Stomach (tissue), 9 donors: ENCODE data around the gene SGPP2. TPM values are rescaled to one million over a fixed set of nuclear protein-coding genes. Genes with fewer than 3 reads are reported as not detected.

Experiments
- DNase-seq, 2 donors: peaks; one replicate each; pipeline versions ENCODE4 v3.0.0 to v3.0.0-alpha.2; 2013 to 2019
- H3K27ac ChIP-seq, 5 donors: fragments of 200-600 bp in 4 of 5; sonication (generic) in 4 of 5; one replicate each; pipeline ENCODE4 v1.5.1; 2013 to 2019; ENCODE audit warnings: mild to moderate bottlenecking in 1 of 5, moderate library complexity in 1 of 5
- H3K27me3 ChIP-seq, 3 donors: fragments of 200-600 bp; sonication (generic); one replicate each; pipeline ENCODE4 v1.5.1; 2017 to 2019; ENCODE audit warnings: mixed run types in 1 of 3
- H3K36me3 ChIP-seq, 4 donors: fragments of 200-600 bp; sonication (generic); 1 replicate in 3 of 4; 2 replicates in 1 of 4; pipeline ENCODE4 v1.5.1; 2016 to 2019
- H3K4me1 ChIP-seq, 4 donors: fragments of 200-600 bp; sonication (generic); one replicate each; pipeline ENCODE4 v1.5.1; 2016 to 2019
- H3K4me3 ChIP-seq, 4 donors: fragments of 200-600 bp; sonication (generic) in 3 of 4; one replicate each; pipeline ENCODE4 v1.5.1; 2016 to 2019; ENCODE audit warnings: mild to moderate bottlenecking in 1 of 4
- H3K9me3 ChIP-seq, 4 donors: fragments of 200-600 bp; sonication (generic); one replicate each; pipeline ENCODE4 v1.5.1; 2016 to 2019
- EP300 ChIP-seq: sonication (generic); formaldehyde crosslinking; IDR thresholded peaks from one replicate; pipeline ENCODE4 v1.6.1; 2017; ENCODE audit warnings: antibody characterized with exemption
- POLR2A ChIP-seq, 4 donors: fragments of 450-650 bp; IDR thresholded peaks; one replicate each; pipeline ENCODE4 v1.6.1; 2016; ENCODE audit warnings: antibody characterized with exemption in 4 of 4, control low read depth in 2 of 4, mild to moderate bottlenecking in 1 of 4, moderate library complexity in 1 of 4
- POLR2AphosphoS5 ChIP-seq, 3 donors: sonication (generic); formaldehyde crosslinking; IDR thresholded peaks; one replicate each; pipeline ENCODE4 v1.6.1; 2016; ENCODE audit warnings: antibody characterized with exemption in 3 of 3
- WGBS, 5 donors: extraction: QIAGEN DNeasy Blood & Tissue Kit in 3 of 5; methylation state at CpG; one replicate each; pipeline versions ENCODE4 v1.1.5 to v1.1.7; 2013 to 2018; 5-methylcytosine and 5-hydroxymethylcytosine counted together
- intact Hi-C: fragments of 100-400 bp; cut with DNase I; formaldehyde crosslinking; loops from one replicate; pipeline ENCODE4 v1.15.1; 2023; ENCODE audit warnings: low total_unique reads
- polyA plus RNA-seq, 3 donors: library from polyadenylated mRNA; stranded (reverse); fragments of 200-250 nt; gene quantifications; one replicate each; pipeline ENCODE4 v1.2.3, GENCODE V29; 2013
- total RNA-seq, 5 donors: library from RNA; depleted of rRNA; stranded (reverse); fragments of >200 nt; gene quantifications; one replicate each; pipeline versions ENCODE4 v1.1.0 to v1.2.3, GENCODE V29; 2014 to 2016
- TF ChIP-seq, protein P1 (sequence below), 7 experiments: fragments of 450-650 bp in 4 of 7; fragments of 200-600 bp in 3 of 7; sonication (generic) in 3 of 7; IDR thresholded peaks; one replicate each; pipeline ENCODE4 v1.5.1; 2016 to 2019; ENCODE audit warnings: antibody characterized with exemption in 7 of 7, control low read depth in 2 of 7, mild to moderate bottlenecking in 1 of 7
- donor health status: healthy with polysubstance abuse.
- donor health status: Bipolar disorder and iron deficiency.
- donor health status: healthy.

SGPP2 gene
- total and polyA plus RNA-seq, 8 donors, result 1.7 to 50.4 (median 21.0) TPM

DNA sequence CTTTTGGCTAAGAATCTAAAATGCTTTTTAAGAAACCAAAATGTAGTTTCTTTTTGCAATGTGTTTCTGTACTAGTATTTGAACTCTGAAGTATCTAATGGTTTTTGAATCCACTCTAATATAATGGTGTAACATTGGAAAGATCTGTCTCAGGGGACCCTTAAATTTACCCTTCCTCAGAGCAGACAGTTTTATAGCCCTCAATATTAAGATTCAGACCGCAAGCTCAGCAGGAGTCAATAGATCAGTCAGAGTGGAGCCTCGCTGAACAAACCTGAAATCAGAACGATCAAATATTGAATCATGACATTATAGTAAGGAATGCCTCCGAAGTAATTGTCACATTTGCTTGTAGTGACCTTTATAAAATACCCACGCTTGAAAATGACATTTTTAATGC is 18.3 kb downstream of the SGPP2 start:
- Histone ChIP-seq H3K36me3 (no peaks in the 10 kb centered on the region), H3K4me1 (peaks cover 0 to 4% (median 0%) of the 10 kb centered on the region in 4 donors), H3K27ac (no peak overlapping the region), H3K27me3 (no peaks in the 10 kb centered on the region), H3K4me3 (no peak overlapping the region), H3K9me3 (no peaks in the 10 kb centered on the region)
- no peak for DNase-seq
- intact Hi-C loops, result no loop called here
- WGBS, 5 donors, result 59 to 79% (median 72%) methylated on average over 5 of the region's 5 CpGs
- TF ChIP-seq POLR2A (IDR thresholded peaks at IDR 0.05), result no peak
- TF ChIP-seq, protein P1, sequence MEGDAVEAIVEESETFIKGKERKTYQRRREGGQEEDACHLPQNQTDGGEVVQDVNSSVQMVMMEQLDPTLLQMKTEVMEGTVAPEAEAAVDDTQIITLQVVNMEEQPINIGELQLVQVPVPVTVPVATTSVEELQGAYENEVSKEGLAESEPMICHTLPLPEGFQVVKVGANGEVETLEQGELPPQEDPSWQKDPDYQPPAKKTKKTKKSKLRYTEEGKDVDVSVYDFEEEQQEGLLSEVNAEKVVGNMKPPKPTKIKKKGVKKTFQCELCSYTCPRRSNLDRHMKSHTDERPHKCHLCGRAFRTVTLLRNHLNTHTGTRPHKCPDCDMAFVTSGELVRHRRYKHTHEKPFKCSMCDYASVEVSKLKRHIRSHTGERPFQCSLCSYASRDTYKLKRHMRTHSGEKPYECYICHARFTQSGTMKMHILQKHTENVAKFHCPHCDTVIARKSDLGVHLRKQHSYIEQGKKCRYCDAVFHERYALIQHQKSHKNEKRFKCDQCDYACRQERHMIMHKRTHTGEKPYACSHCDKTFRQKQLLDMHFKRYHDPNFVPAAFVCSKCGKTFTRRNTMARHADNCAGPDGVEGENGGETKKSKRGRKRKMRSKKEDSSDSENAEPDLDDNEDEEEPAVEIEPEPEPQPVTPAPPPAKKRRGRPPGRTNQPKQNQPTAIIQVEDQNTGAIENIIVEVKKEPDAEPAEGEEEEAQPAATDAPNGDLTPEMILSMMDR (IDR thresholded peaks at IDR 0.05), result no peak

DNA sequence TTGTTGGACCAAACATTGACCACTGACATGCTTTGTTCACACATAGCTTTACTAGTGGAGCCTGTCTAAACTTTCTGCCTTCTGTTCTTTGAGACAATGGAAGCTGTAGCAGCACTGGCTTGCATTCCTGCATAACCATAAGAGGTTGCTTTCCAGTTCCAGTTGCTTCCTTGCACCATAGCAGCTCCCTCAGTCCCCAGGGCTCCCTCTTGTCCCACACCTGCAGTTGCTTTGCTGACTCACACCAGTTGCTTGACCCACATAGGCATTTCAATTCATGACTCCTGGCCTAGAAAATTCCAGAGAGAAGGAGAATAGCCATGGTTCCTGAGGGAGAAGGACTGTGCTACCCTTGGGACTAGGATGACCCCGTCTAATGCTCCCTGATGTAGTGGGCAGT is 20.9 kb downstream of the SGPP2 start:
- no peak overlapping the region for H3K27ac ChIP-seq
- no peak overlapping the region for H3K4me3 ChIP-seq
- WGBS, 5 donors, result 79 to 88% (median 86%) methylated on average over 1 of the region's 1 CpG
- DNase-seq, result no peak
- peaks cover 6 to 14% (median 11%) of the 10 kb centered on the region in 4 donors for H3K4me1 ChIP-seq
- H3K36me3 ChIP-seq, result no peaks in the 10 kb centered on the region
- intact Hi-C loops, result no loop called here
- no peaks in the 10 kb centered on the region for H3K9me3 ChIP-seq
- H3K27me3 ChIP-seq, result peaks cover 0 to under 1% (median 0%) of the 10 kb centered on the region in 3 donors
- TF ChIP-seq, protein P1 (IDR thresholded peaks at IDR 0.05), result no peak
- TF ChIP-seq EP300 (no peak), POLR2A (IDR thresholded peaks at IDR 0.05) (no peak), POLR2AphosphoS5 (IDR thresholded peaks at IDR 0.05) (no peak)

DNA sequence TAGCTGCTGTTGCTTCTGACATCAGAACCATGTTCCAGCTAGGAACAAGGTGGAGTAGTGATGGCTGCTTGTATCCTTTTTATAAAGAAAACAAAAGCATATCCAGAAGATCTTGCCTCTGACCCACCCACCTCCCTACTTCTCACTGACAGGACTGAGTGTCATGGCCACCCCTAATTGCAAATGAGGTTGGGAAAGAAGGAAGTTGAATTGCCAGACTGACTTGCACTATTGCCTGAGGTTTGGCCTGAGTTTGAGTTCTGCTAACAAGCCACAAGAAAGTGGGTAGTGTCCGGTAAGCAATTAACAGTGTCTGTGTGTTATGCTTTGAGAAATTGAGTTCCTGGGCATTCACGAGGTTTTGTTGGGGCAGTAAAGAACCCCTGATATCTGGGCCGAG is 22.8 kb downstream of the SGPP2 start:
- intact Hi-C loops, result no loop called here
- no peak overlapping the region for H3K27ac ChIP-seq

DNA sequence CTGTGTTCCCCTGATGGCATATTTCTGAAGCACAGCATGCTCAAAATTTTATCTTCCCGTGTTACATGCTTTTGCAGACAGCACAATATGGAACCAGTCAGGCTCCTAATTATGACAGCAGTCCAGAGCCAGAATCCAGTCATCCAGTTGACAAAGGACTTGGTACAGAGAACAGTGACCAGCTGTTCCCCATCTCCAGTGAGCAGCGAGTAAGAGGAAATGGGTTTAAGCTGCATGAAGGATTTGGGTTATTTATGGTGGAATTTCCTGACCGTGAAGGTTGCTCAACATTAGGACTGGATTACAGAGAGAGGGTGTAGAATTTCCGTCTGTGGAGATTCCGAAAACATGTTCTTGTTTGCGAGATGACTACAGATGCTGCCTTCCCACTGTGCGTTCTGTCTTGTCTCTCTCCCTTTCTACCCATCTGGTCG is 24.4 kb downstream of the SGPP2 start:
- peak in 1 of 2 donors; percentile 87 for DNase-seq
- intact Hi-C loops, result no loop called here
- no peaks in the 10 kb centered on the region for H3K9me3 ChIP-seq
- H3K27ac ChIP-seq, result peak overlapping the region in 2 of 5 donors; percentile 31 to 53
- H3K36me3 ChIP-seq, result no peaks in the 10 kb centered on the region
- WGBS, 5 donors, result 51 to 63% (median 59%) methylated on average over 8 of the region's 8 CpGs
- H3K27me3 ChIP-seq, result peaks cover 0 to 5% (median 0%) of the 10 kb centered on the region in 3 donors
- no peak overlapping the region for H3K4me3 ChIP-seq
- peak; percentile 46 to 73 (median 50) for TF ChIP-seq POLR2AphosphoS5 (IDR thresholded peaks at IDR 0.05)
- TF ChIP-seq, protein P1 (IDR thresholded peaks at IDR 0.05), result no peak
- peaks cover 6 to 16% (median 9%) of the 10 kb centered on the region in 4 donors for H3K4me1 ChIP-seq

More for the DNA sequence above, 22.8 kb downstream of the SGPP2 start:
- H3K4me1 ChIP-seq, result peaks cover 6 to 14% (median 9%) of the 10 kb centered on the region in 4 donors
- DNase-seq, result no peak
- TF ChIP-seq, protein P1 (IDR thresholded peaks at IDR 0.05), result no peak
- TF ChIP-seq EP300, result no peak
- WGBS, 5 donors, result 76 to 92% (median 89%) methylated on average over 3 of the region's 3 CpGs
- H3K27me3 ChIP-seq, result peaks cover 0 to 5% (median 0%) of the 10 kb centered on the region in 3 donors
- no peak overlapping the region for H3K4me3 ChIP-seq
- H3K9me3 ChIP-seq, result no peaks in the 10 kb centered on the region
- no peaks in the 10 kb centered on the region for H3K36me3 ChIP-seq
